ENCODE results near the gene GRK5. TPM values are rescaled to one million over a fixed set of nuclear protein-coding genes. Genes with fewer than 3 reads are reported as not detected.

The GRK5 gene
- total RNA-seq, 1 experiment from 2014 or later = 1.2 TPM

- no peak overlapping the region for H3K4ac ChIP-seq (ENCODE audit: low read depth, low read length)
- no peak overlapping the region for H2AFZ ChIP-seq (ENCODE audit: low read length)
- H3K4me1 ChIP-seq (ENCODE audit: insufficient read depth, low read length) = no peaks in the 10 kb centered on the region
- H3K4me1 Mint-ChIP-seq = no peaks in the 10 kb centered on the region
- no peak overlapping the region for H2BK12ac ChIP-seq (ENCODE audit: insufficient read length, low read depth, low read length)
- no peak overlapping the region for H3T11ph ChIP-seq (ENCODE audit: low read length)
- H3K4me3 Mint-ChIP-seq = no peak overlapping the region
- H3K27me3 ChIP-seq (ENCODE audit: insufficient read depth, low read length) = peaks cover 3% of the 10 kb centered on the region; the same call in 1 of the 2 replicates
- no peak overlapping the region for H2AK5ac ChIP-seq (ENCODE audit: insufficient read length, low read length)
- H4K91ac ChIP-seq (ENCODE audit: insufficient read length, low read depth, low read length) = no peak overlapping the region
- H4K5ac ChIP-seq (ENCODE audit: insufficient read length, low read depth, low read length) = no peak overlapping the region
- H3K27ac ChIP-seq (ENCODE audit: insufficient read length, low read depth, low read length) = no peak overlapping the region
- DNase-seq = no peak
- no peaks in the 10 kb centered on the region for H3K79me2 ChIP-seq (ENCODE audit: insufficient read depth, low read length)
- H2BK15ac ChIP-seq (ENCODE audit: low read depth, low read length) = no peak overlapping the region
- no peak overlapping the region for H3K18ac ChIP-seq (ENCODE audit: insufficient read length, low read depth, low read length)
- no peak overlapping the region for H3K14ac ChIP-seq (ENCODE audit: insufficient read depth, low read length)
- H3K56ac ChIP-seq (ENCODE audit: insufficient read length, low read depth, low read length) = no peak overlapping the region
- no peak for TF ChIP-seq CTCF (conservative IDR thresholded peaks at IDR 0.05)
- no peak overlapping the region for H3K9ac ChIP-seq (ENCODE audit: extremely low read depth, insufficient read length, low read length)
- WGBS (ENCODE audit: extremely low coverage, insufficient read length, low lambda C conversion rate) = no CpG with 5 or more reads among the region's 7 CpGs
- H3K79me1 ChIP-seq (ENCODE audit: insufficient read depth, low read depth, low read length, poor library complexity, severe bottlenecking) = no peaks in the 10 kb centered on the region
- no peak overlapping the region for H3K4me2 ChIP-seq (ENCODE audit: insufficient read depth, insufficient read length, low read length)
- H3K23ac ChIP-seq (ENCODE audit: insufficient read length, low read depth, low read length) = no peak overlapping the region
- H4K8ac ChIP-seq (replicated peaks; ENCODE audit: insufficient read length, low read depth, low read length) = no peak overlapping the region
- H3K9me3 ChIP-seq (ENCODE audit: control insufficient read depth, low read depth, low read length) = no peaks in the 10 kb centered on the region
- peaks cover 3% of the 10 kb centered on the region for H3K23me2 ChIP-seq (ENCODE audit: insufficient read length, low read depth, low read length, poor library complexity, severe bottlenecking)
- no peak overlapping the region for H2BK5ac ChIP-seq (ENCODE audit: insufficient read length, low read length)
- no peak overlapping the region for H2BK120ac ChIP-seq (ENCODE audit: low read depth, low read length, poor library complexity, severe bottlenecking)
- no peaks in the 10 kb centered on the region for H4K20me1 ChIP-seq (ENCODE audit: control insufficient read depth, insufficient read depth, insufficient read length)
- no peak overlapping the region; a peak in 1 of 7 replicates for H3K27ac Mint-ChIP-seq
- no peak overlapping the region for H2BK20ac ChIP-seq (ENCODE audit: low read depth, low read length, poor library complexity, severe bottlenecking)
- H3K36me3 Mint-ChIP-seq (ENCODE audit: insufficient read depth in 1 of 3, low read depth in 3 of 3) = no peaks in the 10 kb centered on the region
- no peaks in the 10 kb centered on the region; a peak in 1 of 5 replicates for H3K9me3 Mint-ChIP-seq
- peaks cover 47% of the 10 kb centered on the region for H3K27me3 Mint-ChIP-seq (ENCODE audit: low read depth)
Observed at GRCh38 chr10:119488675-119489074, 281.3 kb downstream of the GRK5 start.

Data from H9 (cell line).